NCI-H2107 (cell line): ENCODE results near the gene C1QTNF9.
"Not testable (repeated sequence)": the region's sequence is repeated elsewhere in the genome, so short reads cannot be mapped to it uniquely, and the experiment has no call there.

ENCODE experiments used
- DNase-seq: peaks from one replicate; lab custom pipeline; 2025; lab: John Stamatoyannopoulos, UW

The C1QTNF9 gene

GRCh38 chr13:24309300-24309699 lies at the start of gene C1QTNF9:
Gene C1QTNF9, plus strand, starts transcription at chr13:24309580. Its CDS starts 6,424 bp downstream, at chr13:24316004.
- not testable (repeated sequence) for DNase-seq

GRCh38 chr13:24261566-24261965 lies 47.8 kb upstream of the C1QTNF9 start:
- DNase-seq = no peak

GRCh38 chr13:24263632-24264031 lies 45.7 kb upstream of the C1QTNF9 start:
- DNase-seq = no peak

GRCh38 chr13:24264976-24265375 lies 44.4 kb upstream of the C1QTNF9 start:
- DNase-seq = no peak

- no peak for DNase-seq
Observed at GRCh38 chr13:24265453-24265852, 43.9 kb upstream of the C1QTNF9 start.

GRCh38 chr13:24267274-24267673 lies 42.1 kb upstream of the C1QTNF9 start:
- DNase-seq = no peak

GRCh38 chr13:24267801-24268200 lies 41.6 kb upstream of the C1QTNF9 start:
- DNase-seq = no peak

- no peak for DNase-seq
Observed at GRCh38 chr13:24269821-24270220, 39.6 kb upstream of the C1QTNF9 start.

- no peak for DNase-seq
Observed at GRCh38 chr13:24270639-24271141, 38.7 kb upstream of the C1QTNF9 start.

GRCh38 chr13:24271231-24271600 lies 38.2 kb upstream of the C1QTNF9 start:
- no peak for DNase-seq

GRCh38 chr13:24271601-24272451 lies 37.6 kb upstream of the C1QTNF9 start:
- no peak for DNase-seq

GRCh38 chr13:24272452-24273161 lies 36.8 kb upstream of the C1QTNF9 start:
- no peak for DNase-seq

GRCh38 chr13:24273926-24274325 lies 35.5 kb upstream of the C1QTNF9 start:
- no peak for DNase-seq

GRCh38 chr13:24274452-24275021 lies 34.8 kb upstream of the C1QTNF9 start:
- DNase-seq = no peak

GRCh38 chr13:24275041-24275440 lies 34.3 kb upstream of the C1QTNF9 start:
- no peak for DNase-seq

- DNase-seq = no peak
Observed at GRCh38 chr13:24276306-24276705, 33.1 kb upstream of the C1QTNF9 start.

GRCh38 chr13:24276861-24277260 lies 32.5 kb upstream of the C1QTNF9 start:
- DNase-seq = no peak

- no peak for DNase-seq
Observed at GRCh38 chr13:24277761-24278160, 31.6 kb upstream of the C1QTNF9 start.

GRCh38 chr13:24279327-24280110 lies 29.9 kb upstream of the C1QTNF9 start:
- no peak for DNase-seq

- DNase-seq = no peak
Observed at GRCh38 chr13:24280720-24281119, 28.7 kb upstream of the C1QTNF9 start.

GRCh38 chr13:24281188-24282008 lies 28.0 kb upstream of the C1QTNF9 start:
- no peak for DNase-seq
